RWPE2 (cell line): ENCODE measurements around the gene PARD6G.
A peak's percentile ranks its signal among the peaks of the same experiment; 100 is the strongest.

Experiments used
- ATAC-seq: fragments of 200-7000 bp; cut with Tn5 transposase; 3 replicates; pipeline ENCODE4 v1.9.1; 2021; ENCODE audit warnings: low read depth
- DNase-seq: peaks from one replicate; pipeline ENCODE4 v3.0.0-alpha.2; 2020; ENCODE audit warnings: low spot score
- H3K27ac ChIP-seq: fragments of 450-650 bp; 2 replicates; pipeline ENCODE4 v1.5.1; 2017; ENCODE audit warnings: mild to moderate bottlenecking; ENCODE audit not compliant: poor library complexity, severe bottlenecking
- H3K27me3 ChIP-seq: fragments of 250-450 bp; sonication (Bioruptor Pico); 2 replicates; pipeline ENCODE4 v1.5.1; 2021; ENCODE audit warnings: mild to moderate bottlenecking, moderate library complexity; ENCODE audit not compliant: insufficient read depth, poor library complexity, severe bottlenecking
- H3K36me3 ChIP-seq: fragments of 250-450 bp; sonication (Bioruptor Pico); 2 replicates; pipeline ENCODE4 v1.5.1; 2020; ENCODE audit warnings: low read depth, mild to moderate bottlenecking, moderate library complexity
- H3K4me1 ChIP-seq: fragments of 250-450 bp; sonication (Bioruptor Pico); 2 replicates; pipeline ENCODE4 v1.5.1; 2021; ENCODE audit warnings: mild to moderate bottlenecking, moderate library complexity; ENCODE audit not compliant: insufficient read depth, poor library complexity, severe bottlenecking
- H3K4me3 ChIP-seq: fragments of 250-450 bp; sonication (Bioruptor Pico); 2 replicates; pipeline ENCODE4 v1.5.1; 2021; ENCODE audit warnings: mild to moderate bottlenecking, moderate library complexity; ENCODE audit not compliant: severe bottlenecking
- H3K9me3 ChIP-seq: fragments of 250-450 bp; sonication (Bioruptor Pico); 2 replicates; pipeline ENCODE4 v1.5.1; 2021; ENCODE audit warnings: mild to moderate bottlenecking, moderate library complexity; ENCODE audit not compliant: severe bottlenecking
- CTCF ChIP-seq: fragments of 450-650 bp; IDR thresholded peaks from one replicate; pipeline ENCODE4 v1.5.1; 2017; ENCODE audit warnings: mild to moderate bottlenecking, moderate library complexity; ENCODE audit not compliant: poor library complexity, severe bottlenecking

Gene PARD6G

GRCh38 chr18:80137137-80137536 lies 110.2 kb downstream of the PARD6G start:
- H3K9me3 ChIP-seq = no peaks in the 10 kb centered on the region
- TF ChIP-seq CTCF = no peak
- no peak for ATAC-seq
- H3K36me3 ChIP-seq = peaks cover 80% of the 10 kb centered on the region
- no peak overlapping the region for H3K27ac ChIP-seq
- H3K27me3 ChIP-seq = no peaks in the 10 kb centered on the region
- peaks cover 3% of the 10 kb centered on the region for H3K4me1 ChIP-seq
- DNase-seq = no peak
- H3K4me3 ChIP-seq = no peak overlapping the region

GRCh38 chr18:80136679-80137078 lies 110.6 kb downstream of the PARD6G start:
- H3K4me1 ChIP-seq = peaks cover 8% of the 10 kb centered on the region
- H3K36me3 ChIP-seq = peaks cover 84% of the 10 kb centered on the region
- DNase-seq (no peak), ATAC-seq (no peak)
- no peaks in the 10 kb centered on the region for H3K27me3 ChIP-seq
- no peak overlapping the region for H3K27ac ChIP-seq
- no peaks in the 10 kb centered on the region for H3K9me3 ChIP-seq
- no peak for TF ChIP-seq CTCF
- no peak overlapping the region for H3K4me3 ChIP-seq

GRCh38 chr18:80135136-80135535 lies 112.2 kb downstream of the PARD6G start:
- ATAC-seq (no peak), DNase-seq (no peak)
- Histone ChIP-seq H3K36me3 (peaks cover 89% of the 10 kb centered on the region), H3K4me3 (no peak overlapping the region), H3K27ac (no peak overlapping the region), H3K9me3 (no peaks in the 10 kb centered on the region), H3K27me3 (no peaks in the 10 kb centered on the region), H3K4me1 (peaks cover 12% of the 10 kb centered on the region)
- no peak for TF ChIP-seq CTCF

- DNase-seq (no peak), ATAC-seq (no peak)
- no peaks in the 10 kb centered on the region for H3K27me3 ChIP-seq
- H3K4me1 ChIP-seq = peaks cover 12% of the 10 kb centered on the region
- H3K36me3 ChIP-seq = peaks cover 69% of the 10 kb centered on the region
- no peaks in the 10 kb centered on the region for H3K9me3 ChIP-seq
- TF ChIP-seq CTCF = no peak
- H3K27ac ChIP-seq = no peak overlapping the region
- no peak overlapping the region for H3K4me3 ChIP-seq
These were observed 114.2 kb downstream of the PARD6G start for GRCh38 chr18:80133124-80133523.

GRCh38 chr18:80132180-80132812 lies 115.0 kb downstream of the PARD6G start:
- no peak overlapping the region for H3K27ac ChIP-seq
- H3K4me3 ChIP-seq = no peak overlapping the region
- H3K36me3 ChIP-seq = peaks cover 64% of the 10 kb centered on the region
- H3K9me3 ChIP-seq = no peaks in the 10 kb centered on the region
- no peak for TF ChIP-seq CTCF
- ATAC-seq = peak; percentile 46; the same call in 2 of the 3 replicates
- H3K27me3 ChIP-seq = no peaks in the 10 kb centered on the region
- H3K4me1 ChIP-seq = peaks cover 12% of the 10 kb centered on the region
- DNase-seq = no peak
